Lower leg skin (tissue), 4 donors: ENCODE data around the gene PDZK1. TPM values are rescaled to one million over a fixed set of nuclear protein-coding genes. Genes with fewer than 3 reads are reported as not detected.
A peak's percentile ranks its signal among the peaks of the same experiment; 100 is the strongest.
"Not testable (repeated sequence)": the region's sequence is repeated elsewhere in the genome, so short reads cannot be mapped to it uniquely, and the experiment has no call there.

Experiments used
- DNase-seq, 2 donors: peaks; one replicate each; pipeline ENCODE4 v3.0.0-alpha.2; 2019; ENCODE audit warnings: low spot score in 2 of 2
- H3K4me3 ChIP-seq: fragments of 200-600 bp; sonication (generic); 2 replicates; pipeline ENCODE4 v1.5.1; 2017; ENCODE audit warnings: mild to moderate bottlenecking, low read depth; ENCODE audit not compliant: poor library complexity, severe bottlenecking
- POLR2A ChIP-seq, 2 donors: fragments of 450-650 bp; IDR thresholded peaks; one replicate each; pipeline ENCODE4 v1.6.1; 2016 to 2017; ENCODE audit warnings: antibody characterized with exemption in 2 of 2, mild to moderate bottlenecking in 1 of 2, moderate library complexity in 1 of 2
- WGBS, 2 donors: methylation state at CpG; one replicate each; pipeline ENCODE4 v1.1.5; 2018; 5-methylcytosine and 5-hydroxymethylcytosine counted together
- intact Hi-C: fragments of 100-400 bp; cut with DNase I; formaldehyde crosslinking; loops from one replicate; pipeline ENCODE4 v1.15.0; 2023; ENCODE audit warnings: low total_unique reads
- total RNA-seq, 4 donors: library from RNA; depleted of rRNA; stranded (reverse); fragments of >200 nt; gene quantifications; one replicate each; pipeline ENCODE4 v1.1.0, GENCODE V29; 2016
- TF ChIP-seq, protein P1 (sequence below), 3 donors: fragments of 450-650 bp; IDR thresholded peaks; one replicate each; pipeline ENCODE4 v1.5.1; 2016; ENCODE audit warnings: antibody characterized with exemption in 3 of 3, mild to moderate bottlenecking in 3 of 3, moderate library complexity in 2 of 3

Gene PDZK1
- total RNA-seq, 4 donors from 2014 or later, result 1.8 to 6.8 (median 3.1) TPM; not detected in 1

DNA sequence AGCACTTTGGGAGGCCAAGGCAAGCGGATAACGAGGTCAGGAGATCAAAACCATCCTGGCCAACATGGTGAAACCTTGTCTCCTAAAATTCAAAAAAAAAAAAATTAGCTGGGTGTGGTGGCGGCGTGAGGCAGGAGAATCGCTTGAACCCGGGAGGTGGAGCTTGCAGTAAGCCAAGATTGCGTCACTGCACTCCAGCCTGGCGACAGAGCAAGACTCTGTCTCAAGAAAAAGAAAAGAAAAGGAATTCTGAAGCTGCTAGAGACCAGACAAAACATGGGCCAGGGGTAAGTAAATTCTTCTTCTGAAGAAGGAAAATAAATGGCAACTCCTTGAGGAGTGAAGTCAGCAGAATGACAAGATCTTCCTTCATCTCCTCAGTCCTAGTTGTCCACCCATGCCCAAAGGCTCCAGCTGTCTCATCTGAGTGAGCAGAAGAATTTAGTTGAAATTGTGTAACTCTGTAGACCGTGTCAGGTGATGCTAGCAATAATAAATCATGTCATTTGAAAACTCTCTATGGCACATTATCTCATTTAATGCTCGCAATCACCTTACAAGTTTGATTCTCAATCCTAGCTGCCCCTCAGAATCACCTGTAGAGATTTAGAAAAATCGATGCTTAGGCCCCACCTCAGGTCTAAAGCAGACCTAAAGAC, 14.3 kb downstream of the PDZK1 start:
- TF ChIP-seq, protein P1, sequence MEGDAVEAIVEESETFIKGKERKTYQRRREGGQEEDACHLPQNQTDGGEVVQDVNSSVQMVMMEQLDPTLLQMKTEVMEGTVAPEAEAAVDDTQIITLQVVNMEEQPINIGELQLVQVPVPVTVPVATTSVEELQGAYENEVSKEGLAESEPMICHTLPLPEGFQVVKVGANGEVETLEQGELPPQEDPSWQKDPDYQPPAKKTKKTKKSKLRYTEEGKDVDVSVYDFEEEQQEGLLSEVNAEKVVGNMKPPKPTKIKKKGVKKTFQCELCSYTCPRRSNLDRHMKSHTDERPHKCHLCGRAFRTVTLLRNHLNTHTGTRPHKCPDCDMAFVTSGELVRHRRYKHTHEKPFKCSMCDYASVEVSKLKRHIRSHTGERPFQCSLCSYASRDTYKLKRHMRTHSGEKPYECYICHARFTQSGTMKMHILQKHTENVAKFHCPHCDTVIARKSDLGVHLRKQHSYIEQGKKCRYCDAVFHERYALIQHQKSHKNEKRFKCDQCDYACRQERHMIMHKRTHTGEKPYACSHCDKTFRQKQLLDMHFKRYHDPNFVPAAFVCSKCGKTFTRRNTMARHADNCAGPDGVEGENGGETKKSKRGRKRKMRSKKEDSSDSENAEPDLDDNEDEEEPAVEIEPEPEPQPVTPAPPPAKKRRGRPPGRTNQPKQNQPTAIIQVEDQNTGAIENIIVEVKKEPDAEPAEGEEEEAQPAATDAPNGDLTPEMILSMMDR (IDR thresholded peaks at IDR 0.05), result no peak
- no peak for TF ChIP-seq POLR2A (IDR thresholded peaks at IDR 0.05)
- 80 to 86% methylated on average over 11 of the region's 11 CpGs for WGBS, 2 donors
- H3K4me3 ChIP-seq, result no peak overlapping the region
- intact Hi-C loops, result no loop called here
- DNase-seq, result peak in 1 of 2 donors; percentile 37

DNA sequence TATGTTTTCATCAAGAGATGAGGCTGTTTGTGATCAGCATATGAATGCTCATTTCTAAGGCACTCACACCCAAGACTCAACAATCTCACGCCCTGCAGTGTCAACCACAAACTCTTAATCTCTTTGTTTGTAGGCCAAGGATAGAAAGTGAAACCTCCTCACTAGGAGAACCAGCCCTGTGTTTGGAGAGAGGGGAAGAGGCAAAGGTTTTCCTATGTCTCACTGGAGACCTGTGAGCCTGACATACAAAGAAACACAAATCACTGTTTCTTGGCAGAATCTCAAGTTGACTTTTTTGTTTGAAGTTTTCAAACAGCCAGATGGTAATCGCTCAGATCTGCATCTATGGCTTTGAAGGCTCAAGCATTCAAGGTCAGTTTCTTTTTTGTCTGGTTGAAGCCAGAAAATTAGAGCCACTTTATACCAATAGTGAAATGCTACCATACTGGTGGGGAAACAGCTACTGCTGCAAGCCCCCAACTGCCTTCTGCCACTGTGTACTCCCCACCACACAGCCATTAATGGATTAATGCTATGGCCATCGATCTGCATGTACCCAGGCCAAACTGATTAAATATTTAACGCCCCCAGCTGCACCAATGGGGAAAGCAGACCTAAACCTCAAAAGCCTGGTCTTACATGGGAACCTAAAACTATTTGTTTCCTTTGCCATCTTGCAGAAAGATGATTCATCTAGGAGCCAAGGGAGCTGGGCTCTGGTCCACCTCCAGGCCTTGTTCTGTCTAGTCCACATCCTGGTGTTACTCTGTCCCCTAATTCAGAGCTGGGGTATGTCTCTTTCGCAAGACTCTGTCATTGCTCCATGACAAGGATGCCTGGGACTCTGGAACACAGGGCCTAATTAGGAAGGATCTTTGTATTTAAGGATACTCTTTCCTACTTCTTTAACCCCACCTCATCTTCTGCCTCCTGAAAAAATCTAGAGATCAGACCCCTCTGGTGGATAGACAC, 16.3 kb downstream of the PDZK1 start:
- no peak for TF ChIP-seq POLR2A (IDR thresholded peaks at IDR 0.05)
- TF ChIP-seq, protein P1 (IDR thresholded peaks at IDR 0.05), result no peak
- intact Hi-C loops, result no loop called here
- no peak overlapping the region for H3K4me3 ChIP-seq
- no peak for DNase-seq
- WGBS, 2 donors, result 53 to 64% methylated on average over 5 of the region's 5 CpGs

DNA sequence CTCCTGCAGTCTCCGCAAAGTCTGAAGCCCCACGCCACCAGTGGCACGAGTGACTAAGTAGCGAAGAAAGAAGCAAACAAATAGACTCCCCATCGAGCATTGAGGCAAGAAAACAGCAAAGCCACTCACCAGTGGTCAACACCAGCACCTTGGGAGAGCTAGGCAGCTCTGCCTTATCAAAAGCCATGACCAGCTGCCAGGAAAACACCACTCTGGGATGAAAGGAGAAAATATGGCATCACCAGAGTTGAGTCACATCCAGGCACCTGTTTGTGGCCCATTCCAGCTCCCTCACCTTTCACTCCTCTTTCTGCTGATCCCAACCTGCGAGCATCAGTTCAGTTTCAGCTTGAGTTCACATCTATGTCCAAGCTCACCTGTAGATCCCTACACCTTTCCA, 17.2 kb downstream of the PDZK1 start:
- intact Hi-C loops, result no loop called here
- DNase-seq, result no peak
- no peak overlapping the region for H3K4me3 ChIP-seq
- TF ChIP-seq, protein P1 (IDR thresholded peaks at IDR 0.05), result no peak
- no peak for TF ChIP-seq POLR2A (IDR thresholded peaks at IDR 0.05)
- WGBS, 2 donors, result 95 to 97% methylated on average over 6 of the region's 6 CpGs

DNA sequence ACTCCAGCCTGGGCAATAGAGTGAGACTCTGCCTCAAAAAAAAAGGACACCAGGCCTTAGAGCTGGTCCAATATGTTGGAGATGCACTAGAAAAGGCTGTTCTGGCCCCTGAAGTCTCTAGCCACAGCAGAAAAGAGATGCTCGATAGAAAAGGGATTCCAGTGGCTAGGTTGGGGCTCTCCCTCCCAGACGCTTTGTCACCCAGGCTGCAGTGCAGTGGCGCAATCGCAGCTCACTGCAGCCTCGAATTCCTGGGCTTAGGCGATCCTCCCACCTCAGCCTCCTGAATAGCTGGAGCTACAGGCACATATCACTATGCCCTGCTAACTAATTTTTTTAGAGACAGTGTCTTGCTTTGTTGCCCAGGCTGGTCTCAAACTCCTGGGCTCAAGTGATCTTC, 18.2 kb downstream of the PDZK1 start:
- WGBS, 2 donors, result 90 to 92% methylated on average over 6 of the region's 6 CpGs
- DNase-seq, result no peak
- no peak overlapping the region for H3K4me3 ChIP-seq
- intact Hi-C loops, result no loop called here
- TF ChIP-seq, protein P1 (IDR thresholded peaks at IDR 0.05), result no peak
- TF ChIP-seq POLR2A (IDR thresholded peaks at IDR 0.05), result no peak

DNA sequence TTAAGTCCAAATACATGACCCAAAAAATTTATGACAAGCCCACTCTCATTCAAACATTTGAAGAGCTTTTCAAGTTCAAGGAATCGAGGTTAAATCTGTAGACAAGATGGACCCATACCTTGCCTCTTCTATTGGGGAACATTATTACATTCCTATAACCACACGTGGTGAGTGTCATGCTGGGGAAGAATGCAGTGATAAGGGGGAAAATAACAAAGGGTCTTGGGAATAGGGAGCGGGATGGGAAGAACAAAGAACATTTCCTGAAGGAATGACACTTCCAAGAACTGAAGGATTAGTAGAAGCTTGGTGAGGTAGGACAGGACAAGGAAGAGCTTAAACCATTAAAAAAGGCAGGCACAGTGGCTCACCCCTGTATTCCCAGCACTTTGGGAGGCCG, 18.8 kb downstream of the PDZK1 start:
- H3K4me3 ChIP-seq, result no peak overlapping the region
- intact Hi-C loops, result no loop called here
- WGBS, 2 donors, result 81 to 85% methylated on average over 4 of the region's 4 CpGs
- DNase-seq, result no peak
- TF ChIP-seq POLR2A (IDR thresholded peaks at IDR 0.05), result no peak
- TF ChIP-seq, protein P1 (IDR thresholded peaks at IDR 0.05), result no peak

DNA sequence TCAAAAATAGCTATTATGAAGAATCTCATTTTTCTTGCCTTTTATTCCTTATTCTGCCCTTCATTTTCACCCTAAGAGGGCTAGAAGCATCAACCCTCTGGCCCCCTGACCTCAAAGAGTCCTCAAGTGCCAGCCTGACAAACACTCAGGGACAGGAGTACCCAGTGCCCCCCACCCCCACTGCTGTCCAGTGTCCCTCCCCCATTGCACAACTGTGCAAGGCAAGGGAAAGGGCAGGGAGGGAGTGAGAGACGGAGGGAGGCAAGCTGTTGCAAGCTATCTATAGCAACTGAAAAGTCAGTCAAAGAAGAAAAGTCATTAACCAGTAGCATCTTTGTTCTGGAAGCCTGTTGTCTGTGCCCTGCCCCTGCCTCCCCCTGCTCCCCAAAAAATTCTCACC, 21.1 kb downstream of the PDZK1 start:
- DNase-seq, intact Hi-C loops, H3K4me3 ChIP-seq: not testable (repeated sequence)
- 100% methylated on average over 1 of the region's 1 CpG for WGBS, 2 donors

DNA sequence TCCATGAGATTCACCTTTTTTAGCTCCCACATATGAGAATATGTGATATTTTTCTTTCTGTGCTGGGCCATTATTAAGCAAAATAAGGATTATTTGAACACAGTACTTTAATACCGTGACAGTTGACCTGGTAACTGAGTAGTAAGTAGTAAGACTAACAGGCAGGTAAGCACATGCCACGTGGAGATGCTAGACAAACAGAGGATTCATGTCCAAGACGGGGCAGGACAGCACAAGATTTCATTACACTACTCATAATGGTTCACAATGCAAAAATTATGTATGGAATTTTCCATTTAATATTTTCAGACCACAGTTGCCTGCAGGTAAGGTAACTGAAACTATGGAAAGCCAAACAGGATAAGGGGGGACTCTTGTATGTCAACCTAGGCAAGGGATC, 22.3 kb downstream of the PDZK1 start:
- intact Hi-C loops, H3K4me3 ChIP-seq, DNase-seq: not testable (repeated sequence)
- WGBS, 2 donors, result no CpG with 5 or more reads among the region's 3 CpGs

DNA sequence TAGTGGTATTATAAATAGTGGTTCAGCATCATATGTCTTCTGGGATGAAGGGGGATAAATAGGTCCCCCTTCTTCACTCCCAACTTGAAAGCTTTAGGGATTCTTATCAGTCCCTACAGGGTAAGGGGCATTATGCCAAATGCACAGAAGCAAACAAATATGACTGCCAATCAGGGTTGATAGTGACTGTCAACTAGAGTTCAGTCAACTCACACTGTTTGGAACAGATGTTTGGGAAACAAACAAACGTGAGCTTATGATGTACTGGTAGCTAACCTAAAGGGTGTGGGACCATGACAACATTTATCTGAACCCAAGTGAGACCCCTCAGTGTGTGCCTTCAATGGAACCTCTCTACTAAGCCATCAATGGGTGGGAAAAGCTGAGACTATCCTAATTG, 34.0 kb downstream of the PDZK1 start:
- intact Hi-C loops, DNase-seq, H3K4me3 ChIP-seq: not testable (repeated sequence)
- no CpG with 5 or more reads among the region's 1 CpG for WGBS, 2 donors
